ENCODE results near the gene SHROOM1.

Gene SHROOM1

DNA sequence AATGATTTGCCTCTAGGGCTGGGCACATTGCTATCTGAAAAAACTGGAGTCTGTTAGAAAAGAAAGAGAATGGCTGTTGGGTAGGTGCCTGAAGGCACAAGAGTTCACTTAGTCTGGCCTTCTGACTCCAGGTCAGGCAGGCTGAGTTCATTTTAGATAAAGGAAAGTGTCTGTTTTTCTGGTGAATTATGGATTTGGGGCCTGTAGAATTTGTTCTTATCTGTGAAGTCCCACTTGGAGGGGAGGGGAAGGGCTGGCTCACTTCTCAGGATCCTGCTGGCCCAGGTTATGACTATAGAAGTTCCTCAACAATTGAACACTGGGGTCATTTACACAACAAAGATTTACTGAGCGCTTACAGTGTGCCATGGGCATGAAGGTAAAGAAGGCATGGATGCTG, 41.9 kb downstream of the SHROOM1 start:
- TF ChIP-seq, protein P1, sequence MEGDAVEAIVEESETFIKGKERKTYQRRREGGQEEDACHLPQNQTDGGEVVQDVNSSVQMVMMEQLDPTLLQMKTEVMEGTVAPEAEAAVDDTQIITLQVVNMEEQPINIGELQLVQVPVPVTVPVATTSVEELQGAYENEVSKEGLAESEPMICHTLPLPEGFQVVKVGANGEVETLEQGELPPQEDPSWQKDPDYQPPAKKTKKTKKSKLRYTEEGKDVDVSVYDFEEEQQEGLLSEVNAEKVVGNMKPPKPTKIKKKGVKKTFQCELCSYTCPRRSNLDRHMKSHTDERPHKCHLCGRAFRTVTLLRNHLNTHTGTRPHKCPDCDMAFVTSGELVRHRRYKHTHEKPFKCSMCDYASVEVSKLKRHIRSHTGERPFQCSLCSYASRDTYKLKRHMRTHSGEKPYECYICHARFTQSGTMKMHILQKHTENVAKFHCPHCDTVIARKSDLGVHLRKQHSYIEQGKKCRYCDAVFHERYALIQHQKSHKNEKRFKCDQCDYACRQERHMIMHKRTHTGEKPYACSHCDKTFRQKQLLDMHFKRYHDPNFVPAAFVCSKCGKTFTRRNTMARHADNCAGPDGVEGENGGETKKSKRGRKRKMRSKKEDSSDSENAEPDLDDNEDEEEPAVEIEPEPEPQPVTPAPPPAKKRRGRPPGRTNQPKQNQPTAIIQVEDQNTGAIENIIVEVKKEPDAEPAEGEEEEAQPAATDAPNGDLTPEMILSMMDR (IDR thresholded peaks at IDR 0.05; ENCODE audit: extremely low read depth, missing control alignments), result no peak
- no peak for DNase-seq (ENCODE audit: low spot score)

DNA sequence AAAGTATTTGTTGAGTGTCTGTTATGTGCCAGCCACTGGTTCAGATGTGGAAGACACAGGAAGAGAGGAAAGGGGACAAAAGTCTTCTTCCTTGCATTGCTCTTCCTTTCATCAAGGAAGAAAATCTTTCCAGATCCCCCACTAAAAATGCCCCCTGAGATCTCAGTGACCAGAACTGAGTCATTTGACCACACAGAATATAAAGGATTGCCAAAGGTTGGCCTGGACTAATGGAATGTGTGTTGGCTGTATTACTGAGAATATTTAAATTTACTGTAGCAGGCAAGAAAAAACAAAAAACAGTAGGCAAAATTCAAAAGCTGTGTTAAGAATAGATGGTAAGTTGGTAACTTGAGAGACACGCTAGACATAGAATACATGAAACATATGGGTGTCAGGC, 43.4 kb downstream of the SHROOM1 start:
- DNase-seq (ENCODE audit: low spot score), result no peak
- TF ChIP-seq, protein P1 (IDR thresholded peaks at IDR 0.05; ENCODE audit: extremely low read depth, missing control alignments), result no peak

DNA sequence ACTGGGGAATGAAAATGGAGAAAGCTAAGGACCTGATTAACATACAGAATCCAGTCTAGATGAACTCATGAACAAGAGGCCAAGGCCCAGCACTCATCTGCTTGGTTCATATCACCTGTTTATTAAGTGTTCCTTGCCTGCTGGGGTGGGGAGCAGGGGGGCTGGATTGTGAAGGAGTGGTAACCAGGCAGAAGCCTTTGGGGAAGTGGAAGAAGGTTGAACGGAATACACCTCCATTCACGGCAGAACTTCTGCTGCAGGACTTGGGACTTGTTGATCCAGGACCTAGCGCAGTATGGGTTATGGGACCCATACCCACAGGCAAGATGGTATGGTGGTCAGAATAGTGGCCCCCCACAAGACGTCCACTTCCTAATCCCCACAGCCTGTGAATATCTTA, 44.6 kb downstream of the SHROOM1 start:
- TF ChIP-seq, protein P1 (IDR thresholded peaks at IDR 0.05; ENCODE audit: extremely low read depth, missing control alignments), result no peak
- no peak for DNase-seq (ENCODE audit: low spot score)

DNA sequence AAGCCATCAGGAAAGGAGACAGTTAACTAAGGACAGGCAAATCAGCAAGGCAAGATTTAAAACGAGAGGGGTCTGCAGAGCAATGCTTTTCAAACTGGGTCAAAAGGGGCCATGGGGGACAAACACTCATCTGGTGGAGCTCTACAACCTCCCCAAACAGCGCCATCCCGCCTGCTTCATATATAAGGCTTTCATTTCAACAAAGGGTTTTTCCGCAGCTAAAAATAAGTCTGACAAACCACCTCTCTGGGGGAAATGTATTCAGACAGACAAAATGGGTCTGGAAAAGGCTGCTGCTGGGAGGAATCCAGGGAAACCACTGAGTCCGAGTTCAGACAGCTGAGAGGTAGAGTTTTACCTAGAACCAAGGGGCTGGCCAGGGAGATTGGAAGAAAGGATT, 45.1 kb downstream of the SHROOM1 start:
- TF ChIP-seq, protein P1 (IDR thresholded peaks at IDR 0.05; ENCODE audit: extremely low read depth, missing control alignments), result no peak
- DNase-seq (ENCODE audit: low spot score), result no peak

DNA sequence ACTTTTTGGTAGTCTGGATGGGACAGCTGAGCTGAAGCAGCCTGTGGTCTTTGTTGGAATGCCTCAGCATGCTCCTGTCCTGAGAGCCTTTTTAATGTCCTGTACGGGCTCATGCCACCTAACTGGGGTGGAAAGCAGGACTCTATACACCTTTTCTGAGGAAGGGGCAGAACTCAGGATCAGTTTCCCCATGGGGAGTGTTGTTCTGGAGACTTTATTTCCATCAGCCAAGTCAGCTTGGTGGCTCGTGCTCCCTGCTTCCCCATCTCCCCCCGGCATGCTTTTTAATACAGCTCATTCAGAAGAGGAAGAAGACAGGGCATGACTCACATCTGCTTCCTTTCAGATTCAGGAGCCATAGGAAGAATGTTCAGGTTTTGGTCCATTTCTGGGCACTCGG, 48.3 kb downstream of the SHROOM1 start:
- DNase-seq (ENCODE audit: low spot score), result no peak
- TF ChIP-seq, protein P1 (IDR thresholded peaks at IDR 0.05; ENCODE audit: extremely low read depth, missing control alignments), result no peak

DNA sequence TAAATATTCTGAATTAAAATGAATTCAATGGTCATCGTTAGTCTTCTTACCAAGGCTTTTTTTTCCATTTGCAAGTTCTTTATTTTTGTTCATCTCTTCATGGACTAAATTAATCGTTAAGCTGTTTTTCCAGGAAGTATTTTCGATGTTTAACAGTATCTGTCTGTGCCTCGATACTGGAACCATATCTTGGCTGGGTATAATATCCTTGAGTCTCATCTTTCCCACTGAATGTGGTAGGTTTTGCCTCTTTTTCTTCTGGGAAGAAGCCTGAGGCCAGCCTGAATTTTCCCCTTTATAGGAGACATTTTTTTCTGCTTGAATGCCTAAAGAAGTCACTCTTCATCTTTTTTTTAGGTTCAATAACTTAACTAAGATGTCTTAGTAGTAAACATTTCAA, 49.4 kb downstream of the SHROOM1 start:
- TF ChIP-seq, protein P1 (IDR thresholded peaks at IDR 0.05; ENCODE audit: extremely low read depth, missing control alignments), result no peak

DNA sequence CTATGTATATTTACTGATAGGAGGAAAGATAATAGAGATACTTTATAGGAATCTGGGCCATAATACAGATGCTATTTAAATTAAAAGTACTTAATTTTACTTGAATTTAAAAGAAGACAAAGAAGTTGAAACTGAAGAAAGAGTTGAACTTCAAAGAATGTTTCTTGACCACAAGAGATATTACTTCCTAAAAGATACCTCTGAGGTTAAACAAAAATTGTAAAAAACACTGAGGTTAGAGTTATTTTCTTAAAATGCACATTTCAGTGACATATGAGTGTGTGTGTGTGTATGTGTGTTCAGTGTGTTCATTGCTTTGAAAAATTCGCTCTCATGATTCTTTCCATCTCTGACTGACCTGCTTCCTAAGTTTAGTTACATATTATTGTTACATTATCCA, 49.9 kb downstream of the SHROOM1 start:
- no peak for DNase-seq (ENCODE audit: low spot score)
- TF ChIP-seq, protein P1 (IDR thresholded peaks at IDR 0.05; ENCODE audit: extremely low read depth, missing control alignments), result no peak

More for the DNA sequence above, 49.4 kb downstream of the SHROOM1 start:
- no peak for DNase-seq (ENCODE audit: low spot score)

Measured in GM20000 (cell line).